CD4-positive, alpha-beta T cell (primary cell): ENCODE data around the gene WDR11. TPM values are rescaled to one million over a fixed set of nuclear protein-coding genes. Genes with fewer than 3 reads are reported as not detected.
A peak's percentile ranks its signal among the peaks of the same experiment; 100 is the strongest.

Experiments
- ATAC-seq: fragments of 200-7000 bp; cut with Tn5 transposase; one replicate; pipeline ENCODE4 v1.10.0; 2022; ENCODE audit warnings: mild to moderate bottlenecking; ENCODE audit not compliant: poor library complexity
- CTCF ChIA-PET: fragments of 350-600 bp; sonication (Branson Sonifier 250); formaldehyde crosslinking; loops from one replicate; lab custom pipeline; 2021; ENCODE audit warnings: antibody characterized with exemption, inconsistent platforms; lab: Charles Lee
- POLR2A ChIA-PET: fragments of 350-600 bp; sonication (Branson Sonifier 250); formaldehyde crosslinking; loops from one replicate; lab custom pipeline; 2021; ENCODE audit warnings: antibody characterized with exemption, inconsistent platforms; lab: Charles Lee
- DNase-seq, 14 experiments: peaks; one replicate each; pipeline ENCODE4 v3.0.0-alpha.2; 2013 to 2020; ENCODE audit warnings: mixed read lengths in 2 of 14
- H3K27ac ChIP-seq, 2 donors: one replicate each; pipeline versions ENCODE4 v1.5.1 to v1.7.0; 2013; ENCODE audit warnings: low read length in 2 of 2, low read depth in 1 of 2, mild to moderate bottlenecking in 1 of 2
- H3K27me3 ChIP-seq, 2 experiments: 1 replicate in 1 of 2; 2 replicates in 1 of 2; pipeline versions ENCODE4 v1.6.1 to v1.7.0; 2013; ENCODE audit warnings: low read length in 2 of 2, control low read depth in 1 of 2, mild to moderate bottlenecking in 1 of 2, moderate library complexity in 1 of 2; ENCODE audit not compliant: insufficient read depth in 2 of 2, control insufficient read depth in 1 of 2
- H3K36me3 ChIP-seq: one replicate; pipeline ENCODE4 v1.6.1; 2013; ENCODE audit warnings: low read length, control low read depth; ENCODE audit not compliant: insufficient read depth
- H3K4me1 ChIP-seq: one replicate; pipeline ENCODE4 v1.6.1; 2013; ENCODE audit warnings: low read length, control low read depth; ENCODE audit not compliant: insufficient read depth
- H3K4me3 ChIP-seq: one replicate; pipeline ENCODE4 v1.5.1; 2013; ENCODE audit warnings: mild to moderate bottlenecking, low read length, moderate library complexity
- H3K9me3 ChIP-seq, 2 experiments: 1 replicate in 1 of 2; 2 replicates in 1 of 2; pipeline versions ENCODE4 v1.6.1 to v1.7.0; 2013; ENCODE audit warnings: low read length in 2 of 2, mild to moderate bottlenecking in 2 of 2, control low read depth in 1 of 2, moderate library complexity in 1 of 2; ENCODE audit not compliant: control insufficient read depth in 1 of 2, insufficient read depth in 1 of 2
- H3K27ac Mint-ChIP-seq: one replicate; pipeline ENCODE4 v1.8.0; 2020; ENCODE audit warnings: mixed read lengths
- H3K27me3 Mint-ChIP-seq: one replicate; pipeline ENCODE4 v1.8.0; 2021; ENCODE audit warnings: mixed read lengths
- H3K36me3 Mint-ChIP-seq: one replicate; pipeline ENCODE4 v1.8.0; 2021; ENCODE audit warnings: low read depth, mixed read lengths
- H3K4me1 Mint-ChIP-seq: one replicate; pipeline ENCODE4 v1.8.0; 2021; ENCODE audit warnings: low read depth, mixed read lengths
- H3K4me3 Mint-ChIP-seq: one replicate; pipeline ENCODE4 v1.8.0; 2020; ENCODE audit warnings: mild to moderate bottlenecking, mixed read lengths
- H3K9me3 Mint-ChIP-seq: one replicate; pipeline ENCODE4 v1.8.0; 2020; ENCODE audit warnings: mixed read lengths
- intact Hi-C, 2 experiments: fragments of 100-400 bp; cut with DNase I in 1 of 2; cut with micrococcal nuclease in 1 of 2; formaldehyde crosslinking; loops; one replicate each; pipeline versions ENCODE4 v1.15.1 to v1.9.0; 2023 to 2025; cut with DNase I, micrococcal nuclease
- total RNA-seq, 174 experiments: library from RNA in 2 of 174; stranded (reverse) in 2 of 174; gene quantifications; one replicate each; pipeline ENCODE4 v1.2.3 and lab custom pipeline; 2021 to 2026
- TF ChIP-seq, protein P1 (sequence below): fragments of 200-600 bp; IDR thresholded peaks from one replicate; pipeline ENCODE4 v1.8.0; 2022; ENCODE audit warnings: antibody characterized with exemption, mild to moderate bottlenecking

WDR11 gene
- total RNA-seq, 2 experiments from 2014 or later: 16.9 to 17.9 TPM

DNA sequence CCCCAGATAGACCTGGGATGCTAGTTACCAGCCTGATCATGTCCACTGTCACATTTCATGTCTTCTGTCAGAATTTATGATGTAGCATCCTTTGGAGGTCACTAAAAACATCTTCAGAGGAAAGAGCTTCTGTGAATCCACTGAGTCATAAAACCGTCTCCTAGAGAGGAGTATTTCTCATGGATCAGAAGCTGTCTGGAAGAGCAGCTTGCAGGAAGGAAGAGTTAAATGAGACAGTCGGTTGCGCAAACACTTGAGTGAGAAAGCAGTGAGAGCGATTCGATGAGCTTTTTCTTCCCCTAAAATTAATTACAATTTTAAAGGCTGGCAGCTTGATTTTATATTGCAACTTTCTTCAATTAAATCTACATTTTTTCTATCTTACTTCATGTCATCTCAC lies 47.2 kb upstream of the WDR11 start:
- intact Hi-C loops: no loop called here
- H3K9me3 Mint-ChIP-seq: no peaks in the 10 kb centered on the region
- H3K4me3 ChIP-seq: no peak overlapping the region
- no peaks in the 10 kb centered on the region for H3K36me3 Mint-ChIP-seq
- ChIA-PET CTCF (no interaction called here), POLR2A (no interaction called here)
- peaks cover 10% of the 10 kb centered on the region for H3K27me3 Mint-ChIP-seq
- no peaks in the 10 kb centered on the region for H3K4me1 Mint-ChIP-seq
- H3K27ac ChIP-seq: no peak overlapping the region
- no peaks in the 10 kb centered on the region for H3K36me3 ChIP-seq
- ATAC-seq: no peak
- TF ChIP-seq, protein P1, sequence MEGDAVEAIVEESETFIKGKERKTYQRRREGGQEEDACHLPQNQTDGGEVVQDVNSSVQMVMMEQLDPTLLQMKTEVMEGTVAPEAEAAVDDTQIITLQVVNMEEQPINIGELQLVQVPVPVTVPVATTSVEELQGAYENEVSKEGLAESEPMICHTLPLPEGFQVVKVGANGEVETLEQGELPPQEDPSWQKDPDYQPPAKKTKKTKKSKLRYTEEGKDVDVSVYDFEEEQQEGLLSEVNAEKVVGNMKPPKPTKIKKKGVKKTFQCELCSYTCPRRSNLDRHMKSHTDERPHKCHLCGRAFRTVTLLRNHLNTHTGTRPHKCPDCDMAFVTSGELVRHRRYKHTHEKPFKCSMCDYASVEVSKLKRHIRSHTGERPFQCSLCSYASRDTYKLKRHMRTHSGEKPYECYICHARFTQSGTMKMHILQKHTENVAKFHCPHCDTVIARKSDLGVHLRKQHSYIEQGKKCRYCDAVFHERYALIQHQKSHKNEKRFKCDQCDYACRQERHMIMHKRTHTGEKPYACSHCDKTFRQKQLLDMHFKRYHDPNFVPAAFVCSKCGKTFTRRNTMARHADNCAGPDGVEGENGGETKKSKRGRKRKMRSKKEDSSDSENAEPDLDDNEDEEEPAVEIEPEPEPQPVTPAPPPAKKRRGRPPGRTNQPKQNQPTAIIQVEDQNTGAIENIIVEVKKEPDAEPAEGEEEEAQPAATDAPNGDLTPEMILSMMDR: no peak
- H3K9me3 ChIP-seq: no peaks in the 10 kb centered on the region
- H3K4me1 ChIP-seq: no peaks in the 10 kb centered on the region
- H3K4me3 Mint-ChIP-seq: no peak overlapping the region
- H3K27me3 ChIP-seq: no peaks in the 10 kb centered on the region
- no peak overlapping the region for H3K27ac Mint-ChIP-seq
- peak in 1 of 14 experiments; percentile 20 for DNase-seq

DNA sequence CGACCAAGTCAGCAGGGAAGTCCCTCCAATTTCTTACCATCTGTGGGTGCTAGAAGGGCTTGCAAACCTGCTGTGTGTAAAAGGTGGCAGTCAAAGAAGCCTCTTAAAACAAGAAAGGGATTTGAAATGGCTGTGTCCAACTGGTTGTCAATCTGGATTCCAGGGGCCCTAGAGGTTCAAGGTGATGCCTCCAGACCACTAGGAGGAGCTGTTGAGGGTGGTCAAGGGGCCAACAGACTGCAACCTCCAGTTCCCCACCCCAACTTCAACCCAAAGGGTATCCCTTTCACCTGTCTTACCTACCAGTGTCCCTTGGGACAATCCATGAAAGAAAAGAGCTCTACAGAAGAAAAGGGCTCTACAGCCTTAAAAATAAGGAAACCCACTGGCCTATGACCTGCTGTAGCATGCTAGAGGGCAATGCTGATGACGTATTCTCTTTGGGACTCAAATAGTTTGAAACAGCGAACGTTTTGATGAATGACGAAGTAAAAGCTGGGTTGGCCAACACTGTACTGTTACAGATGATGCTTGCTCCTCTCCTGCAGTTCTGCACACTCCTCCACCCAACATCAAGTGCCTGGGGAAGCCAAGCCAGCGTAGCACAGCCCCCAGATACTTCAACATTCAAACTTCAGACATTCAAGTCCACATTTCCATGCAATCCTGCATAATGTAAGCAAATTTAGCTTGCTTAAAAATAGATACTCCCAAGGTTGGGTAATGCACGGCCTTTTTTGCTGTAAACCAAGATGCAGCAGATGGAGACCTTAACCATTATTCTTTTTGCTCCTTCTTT lies 45.9 kb upstream of the WDR11 start:
- intact Hi-C loops: no loop called here
- Histone ChIP-seq H3K4me3 (no peak overlapping the region), H3K36me3 (no peaks in the 10 kb centered on the region), H3K27ac (no peak overlapping the region), H3K9me3 (no peaks in the 10 kb centered on the region), H3K4me1 (no peaks in the 10 kb centered on the region), H3K27me3 (no peaks in the 10 kb centered on the region)
- DNase-seq (no peak), ATAC-seq (no peak)
- no peaks in the 10 kb centered on the region for H3K4me1 Mint-ChIP-seq
- POLR2A ChIA-PET: no interaction called here
- CTCF ChIA-PET: no interaction called here
- H3K27me3 Mint-ChIP-seq: peaks cover 19% of the 10 kb centered on the region
- H3K9me3 Mint-ChIP-seq: no peaks in the 10 kb centered on the region
- TF ChIP-seq, protein P1: no peak
- H3K27ac Mint-ChIP-seq: no peak overlapping the region
- no peaks in the 10 kb centered on the region for H3K36me3 Mint-ChIP-seq
- no peak overlapping the region for H3K4me3 Mint-ChIP-seq

DNA sequence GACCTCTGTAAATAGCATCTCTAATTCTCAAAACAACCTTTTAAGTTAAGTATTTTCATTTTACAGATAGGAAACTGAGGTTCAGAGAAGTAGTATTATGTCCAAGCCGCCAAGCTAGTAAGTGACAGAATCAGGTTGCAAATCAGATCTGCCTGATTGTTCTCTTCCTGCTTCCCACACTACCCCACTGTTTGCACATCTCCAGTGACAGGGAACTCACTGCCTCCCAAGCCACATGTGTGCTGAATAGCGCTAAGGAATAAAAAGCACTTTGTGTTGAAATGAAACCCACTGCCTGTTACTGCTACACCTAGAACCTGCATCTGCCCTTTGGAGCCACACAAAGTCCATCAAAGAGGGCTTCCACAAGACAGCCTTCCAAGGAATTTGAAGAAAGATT lies 45.1 kb upstream of the WDR11 start:
- Histone ChIP-seq H3K9me3 (no peaks in the 10 kb centered on the region), H3K27ac (no peak overlapping the region), H3K36me3 (no peaks in the 10 kb centered on the region), H3K4me3 (no peak overlapping the region), H3K4me1 (no peaks in the 10 kb centered on the region), H3K27me3 (no peaks in the 10 kb centered on the region)
- CTCF ChIA-PET: no interaction called here
- H3K4me1 Mint-ChIP-seq: no peaks in the 10 kb centered on the region
- H3K4me3 Mint-ChIP-seq: no peak overlapping the region
- no peak overlapping the region for H3K27ac Mint-ChIP-seq
- intact Hi-C loops: no loop called here
- no peaks in the 10 kb centered on the region for H3K9me3 Mint-ChIP-seq
- TF ChIP-seq, protein P1: no peak
- POLR2A ChIA-PET: no interaction called here
- H3K36me3 Mint-ChIP-seq: no peaks in the 10 kb centered on the region
- ATAC-seq (no peak), DNase-seq (no peak)
- H3K27me3 Mint-ChIP-seq: peaks cover 25% of the 10 kb centered on the region
